GM21526 (cell line): ENCODE results near the gene ATAD3B.
"Not testable (repeated sequence)": the region's sequence is repeated elsewhere in the genome, so short reads cannot be mapped to it uniquely, and the experiment has no call there.

Source experiments
- ATAC-seq: cut with Tn5 transposase; IDR thresholded peaks from one replicate; pipeline ENCODE4 v1.9.1; 2021; ENCODE audit warnings: moderate library complexity; ENCODE audit not compliant: unreplicated experiment, low FRiP score

The ATAD3B gene

DNA sequence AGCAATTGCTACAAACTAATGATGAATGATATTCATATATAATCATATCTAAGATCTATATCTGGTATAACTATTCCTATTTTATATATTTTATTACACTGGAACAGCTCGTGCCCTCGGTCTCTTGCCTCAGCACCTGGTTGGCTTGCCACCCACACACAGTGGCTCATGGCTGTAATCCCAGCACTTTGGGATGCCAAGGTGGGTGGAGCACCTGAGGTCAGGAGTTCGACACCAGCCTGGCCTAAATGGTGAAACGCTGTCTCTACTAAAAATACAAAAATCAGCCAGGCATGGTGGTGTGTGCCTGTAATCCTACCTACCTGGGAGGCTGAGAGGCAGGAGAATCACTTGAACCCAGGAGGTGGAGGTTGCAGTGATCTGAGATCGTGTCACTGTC lies 34.2 kb downstream of the ATAD3B start:
- not testable (repeated sequence) for ATAC-seq

DNA sequence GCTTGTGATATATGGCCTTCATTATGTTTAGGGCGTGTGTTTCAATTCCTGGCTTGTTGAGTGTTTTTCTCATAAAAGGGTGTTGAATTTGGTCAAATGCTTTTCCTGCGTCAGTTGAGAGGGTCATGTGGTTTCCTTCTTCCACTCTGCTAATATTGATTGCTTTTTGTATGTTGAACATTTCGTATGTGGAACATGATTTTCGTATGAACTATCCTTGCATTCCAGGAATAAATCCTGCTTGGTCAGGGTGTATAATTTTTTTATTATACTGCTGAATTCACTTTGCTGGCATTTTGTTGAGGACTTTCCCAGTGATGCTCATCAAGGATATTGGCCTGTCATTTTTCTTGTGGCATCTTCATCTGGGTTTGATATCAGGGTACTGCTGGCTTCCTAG lies 35.7 kb downstream of the ATAD3B start:
- ATAC-seq = no peak

DNA sequence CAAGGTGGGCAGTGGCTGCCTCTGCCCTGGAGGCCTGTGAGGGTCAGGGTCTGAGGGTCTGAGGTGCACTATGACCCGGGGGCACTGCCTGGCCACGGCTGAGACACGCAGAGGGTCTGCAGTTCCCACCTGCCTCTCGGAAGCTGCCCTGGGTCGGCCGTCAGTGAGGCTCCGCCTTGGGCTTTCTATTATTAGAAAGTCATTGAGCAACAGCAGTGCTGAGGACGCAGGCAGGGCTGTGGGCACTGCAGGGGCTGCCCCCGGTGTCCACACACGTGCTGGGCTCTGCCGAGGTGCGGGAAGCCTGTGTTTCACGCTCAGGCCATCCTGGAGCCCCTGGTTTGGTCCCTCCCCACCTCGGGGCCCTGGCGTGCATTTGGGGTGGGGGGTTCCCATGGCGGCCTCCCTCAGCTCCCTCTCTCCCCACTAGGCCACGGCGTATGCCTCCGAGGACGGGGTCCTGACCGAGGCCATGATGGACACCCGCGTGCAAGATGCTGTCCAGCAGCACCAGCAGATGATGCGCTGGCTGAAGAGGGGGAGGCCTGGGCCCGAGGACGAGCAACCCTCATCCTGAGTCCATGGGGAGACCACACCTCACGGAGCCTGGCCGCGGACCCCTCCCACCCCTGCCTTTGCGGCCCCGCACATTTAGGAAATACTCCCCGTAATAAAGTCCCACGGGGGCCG lies 37.4 kb downstream of the ATAD3B start:
- ATAC-seq = not testable (repeated sequence)

DNA sequence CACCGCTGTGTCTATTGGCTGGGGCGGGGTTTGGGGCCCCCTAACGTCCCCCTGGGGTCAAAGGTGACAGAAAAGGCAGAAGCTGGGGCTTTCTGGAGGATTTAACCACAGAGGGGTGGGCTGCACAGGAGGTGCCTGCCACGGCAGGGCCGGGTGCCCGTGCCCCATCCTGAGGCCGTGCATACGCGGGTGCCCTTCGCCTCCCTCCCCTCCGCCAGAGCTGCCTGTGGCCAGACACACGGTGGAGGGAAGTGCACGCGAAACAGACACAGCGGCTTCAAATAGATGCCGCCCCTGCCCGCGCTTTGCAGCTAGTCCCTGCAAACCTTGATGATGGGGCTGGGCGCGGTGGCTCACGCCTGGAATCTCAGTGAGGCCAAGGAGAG lies 37.9 kb downstream of the ATAD3B start:
- not testable (repeated sequence) for ATAC-seq

GRCh38 chr1:1510912-1511532 lies 39.5 kb downstream of the ATAD3B start:
- no peak for ATAC-seq

DNA sequence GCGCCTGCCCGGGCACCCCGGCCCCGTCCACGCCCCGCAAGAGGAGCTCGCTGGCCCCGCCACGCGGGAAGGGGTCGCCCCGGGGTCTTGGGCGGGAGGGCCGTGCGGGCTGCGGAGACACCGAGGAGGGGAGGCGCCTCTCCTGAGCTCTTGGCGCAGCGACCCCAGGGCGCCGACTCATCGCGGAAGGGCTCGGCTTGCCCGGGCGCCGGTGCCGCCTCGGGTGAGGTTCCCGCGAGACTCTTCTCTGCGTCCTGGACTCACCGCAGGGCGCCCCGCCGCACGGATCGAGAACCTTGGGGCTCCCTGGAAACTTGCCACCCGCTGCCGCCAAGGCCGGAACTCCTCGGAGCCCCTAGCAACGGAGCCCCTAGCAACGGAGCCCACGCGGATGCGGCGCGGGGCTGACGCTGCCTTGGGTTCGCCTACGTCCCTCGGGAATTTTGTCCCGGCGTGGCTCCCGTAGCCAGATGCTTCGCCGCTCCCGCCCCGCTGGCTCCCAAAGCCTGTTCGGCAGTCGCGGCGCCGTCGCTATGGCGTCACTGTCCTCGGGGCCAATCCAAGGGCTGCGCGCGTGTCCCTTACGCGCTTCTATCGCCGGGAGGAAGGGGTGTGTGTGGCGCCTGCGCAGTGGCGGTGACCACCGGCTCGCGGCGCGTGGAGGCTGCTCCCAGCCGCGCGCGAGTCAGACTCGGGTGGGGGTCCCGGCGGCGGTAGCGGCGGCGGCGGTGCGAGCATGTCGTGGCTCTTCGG lies 40.1 kb downstream of the ATAD3B start, which contains the start of gene ATAD3A:
TSS of gene ATAD3A (plus strand) at position 630 of the 753 bp plus-strand sequence. CDS start at position 737, 107 bp downstream.
- ATAC-seq = peak; percentile 77

GRCh38 chr1:1512425-1512824 lies 40.9 kb downstream of the ATAD3B start:
- ATAC-seq = not testable (repeated sequence)

DNA sequence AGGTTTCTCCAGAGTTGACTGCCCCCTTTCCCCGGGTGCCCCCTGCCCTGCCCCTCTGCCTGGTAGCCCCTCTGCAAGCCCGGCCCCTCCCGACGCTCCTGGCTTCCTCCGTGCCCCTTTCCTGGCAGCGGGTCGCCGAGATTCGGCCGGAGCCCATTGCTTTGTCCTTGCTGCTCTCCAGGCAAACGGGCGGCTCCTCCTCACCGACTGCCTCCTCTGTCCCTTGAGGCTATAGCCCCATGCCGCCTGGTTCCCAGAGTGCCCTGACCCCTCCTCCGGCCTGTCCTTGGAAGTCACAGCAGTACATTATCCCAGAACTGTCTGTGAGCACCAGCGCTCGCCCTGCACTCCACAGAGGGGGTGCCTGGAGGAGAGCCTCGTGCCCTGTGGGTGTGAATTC lies 42.1 kb downstream of the ATAD3B start:
- ATAC-seq = not testable (repeated sequence)

GRCh38 chr1:1514376-1514775 lies 42.8 kb downstream of the ATAD3B start:
- ATAC-seq = not testable (repeated sequence)

GRCh38 chr1:1516923-1517322 lies 45.4 kb downstream of the ATAD3B start:
- not testable (repeated sequence) for ATAC-seq

DNA sequence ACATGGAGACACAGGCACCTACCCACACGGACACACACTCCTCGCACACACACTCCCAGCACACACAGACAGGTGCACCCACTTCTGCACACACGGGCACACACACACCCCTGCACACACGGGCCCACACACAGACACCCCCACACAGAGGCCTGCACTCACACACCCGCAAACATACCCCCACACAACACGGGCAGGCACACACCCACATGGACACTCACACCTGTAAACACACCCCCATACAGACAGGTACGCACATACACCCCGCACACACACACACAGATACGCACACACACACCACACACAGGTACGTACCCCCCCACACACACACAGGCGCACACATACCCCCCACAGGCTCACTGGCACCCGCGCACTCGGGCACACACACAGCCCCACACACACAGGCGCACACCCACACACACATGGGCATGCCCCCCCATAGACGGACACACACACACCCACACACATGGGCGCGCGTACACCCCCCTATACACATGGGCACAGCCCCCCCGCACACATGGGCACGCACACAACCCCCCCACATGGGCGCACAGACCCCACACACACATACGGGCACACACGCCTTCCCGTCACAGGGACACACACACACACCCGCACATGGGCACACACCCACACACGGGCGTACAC lies 46.5 kb downstream of the ATAD3B start:
- no peak for ATAC-seq

DNA sequence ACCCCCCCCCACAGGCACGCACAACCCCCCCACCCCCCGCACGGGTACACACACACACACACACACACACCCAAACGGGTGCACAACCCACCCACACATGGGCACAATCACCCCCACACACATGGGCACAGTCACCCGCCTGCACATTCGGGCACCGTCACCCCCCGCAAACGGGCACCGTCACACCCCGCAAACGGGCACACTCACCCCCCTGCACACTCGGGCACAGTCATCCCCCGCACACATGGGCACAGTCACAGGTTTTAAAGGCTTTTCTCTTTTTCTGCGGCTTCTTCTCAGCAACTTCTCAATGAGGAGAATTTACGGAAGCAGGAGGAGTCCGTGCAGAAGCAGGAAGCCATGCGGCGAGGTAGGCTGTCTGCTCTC lies 47.0 kb downstream of the ATAD3B start:
- not testable (repeated sequence) for ATAC-seq

GRCh38 chr1:1519805-1520505 lies 48.4 kb downstream of the ATAD3B start:
- not testable (repeated sequence) for ATAC-seq

GRCh38 chr1:1521331-1521730 lies 49.8 kb downstream of the ATAD3B start:
- ATAC-seq = no peak

- ATAC-seq = not testable (repeated sequence)
These were observed 51.0 kb downstream of the ATAD3B start for GRCh38 chr1:1522536-1522935.

DNA sequence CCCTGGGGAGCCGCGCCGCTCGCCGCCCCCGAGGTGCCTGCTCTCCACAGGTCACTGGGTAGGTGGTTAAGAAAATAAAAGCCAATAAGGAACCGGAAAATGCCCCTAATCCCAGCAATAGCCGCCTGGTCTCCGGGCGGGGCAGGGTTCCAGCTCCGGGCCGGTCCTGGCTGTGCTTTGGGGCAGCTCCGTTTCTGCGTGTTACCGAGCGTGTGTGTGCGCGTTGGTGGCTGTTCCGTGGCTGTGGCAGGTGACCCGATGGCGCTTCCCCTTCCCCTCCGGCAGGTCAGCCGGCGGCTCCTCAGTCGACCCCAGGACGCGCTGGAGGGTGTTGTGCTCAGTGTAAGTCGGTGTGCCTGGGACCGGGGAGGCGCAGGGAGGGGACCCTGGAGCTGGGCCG lies 51.7 kb downstream of the ATAD3B start:
- ATAC-seq = not testable (repeated sequence)

- ATAC-seq = not testable (repeated sequence)
These were observed 52.1 kb downstream of the ATAD3B start for GRCh38 chr1:1523651-1524050.

- not testable (repeated sequence) for ATAC-seq
These were observed 53.3 kb downstream of the ATAD3B start for GRCh38 chr1:1524750-1525383.

DNA sequence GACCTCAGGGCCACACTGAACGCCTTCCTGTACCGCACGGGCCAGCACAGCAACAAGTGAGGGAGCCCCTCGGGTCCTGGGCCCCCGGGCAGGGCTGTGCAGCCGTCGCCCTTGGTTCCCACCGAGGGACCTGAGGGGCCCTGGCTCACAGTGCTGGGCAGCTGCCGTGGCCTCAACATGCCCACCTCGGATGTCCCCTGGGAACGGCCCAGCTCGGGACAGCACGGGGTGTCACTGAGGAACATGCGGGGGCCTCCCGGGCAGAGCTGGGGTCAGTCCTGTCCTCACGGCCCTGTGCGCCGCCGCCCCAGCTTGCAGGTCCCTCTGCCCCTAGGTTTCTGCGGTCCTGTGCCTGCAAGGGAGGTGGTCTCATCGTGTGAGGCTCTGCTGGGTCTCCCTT lies 54.9 kb downstream of the ATAD3B start:
- ATAC-seq = not testable (repeated sequence)
